SKM-1 treated with dmso at 0.1 percent for 144 hours (cell line): ENCODE measurements around the gene CDKL2.
"Not testable (repeated sequence)": the region's sequence is repeated elsewhere in the genome, so short reads cannot be mapped to it uniquely, and the experiment has no call there.

Source experiments
- DNase-seq: peaks from one replicate; lab custom pipeline; 2025; ENCODE audit not compliant: unreplicated experiment; lab: John Stamatoyannopoulos, UW

The CDKL2 gene

DNA sequence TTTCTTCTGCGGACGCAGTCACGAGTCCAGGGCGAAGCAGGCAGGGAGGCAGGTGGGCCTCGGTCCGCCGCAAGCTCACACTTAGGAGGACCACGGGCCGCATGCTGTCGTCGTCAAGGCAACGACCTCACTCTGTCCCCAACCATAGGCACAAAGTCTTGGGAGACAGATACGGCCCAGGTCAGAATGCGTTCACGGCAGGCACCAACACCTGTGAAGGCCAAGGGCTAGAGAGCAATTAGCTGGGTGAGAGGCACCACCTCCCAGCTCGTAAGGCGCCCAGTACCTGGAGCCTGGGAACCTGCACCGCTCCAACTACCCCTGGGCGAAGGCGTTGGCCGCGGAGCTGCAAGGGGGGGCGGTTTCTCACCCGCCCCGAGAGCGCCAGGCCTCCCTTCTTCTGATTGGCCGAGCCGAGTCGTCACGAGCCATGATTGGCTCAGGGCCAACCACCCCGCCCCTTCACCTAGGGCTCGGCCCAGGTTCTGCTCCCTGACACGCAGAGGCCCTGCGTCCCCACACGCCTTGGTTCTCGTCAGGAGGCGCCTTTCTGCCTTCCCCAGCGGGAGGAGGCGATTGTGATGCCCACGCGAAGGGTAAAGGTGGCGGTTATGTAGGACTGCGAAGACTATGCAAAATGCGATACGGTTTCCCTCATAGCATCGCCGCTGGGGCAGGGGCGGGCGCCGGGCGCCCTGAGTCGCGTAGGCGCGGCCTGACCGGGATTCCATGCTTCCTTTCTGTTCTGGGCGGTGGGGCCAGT is at the start of gene CDKL2:
TSS of gene CDKL2 (minus strand) at position 355 of the 763 bp plus-strand sequence. CDS start 4,540 bp downstream, outside the sequence.
- no peak for DNase-seq

DNA sequence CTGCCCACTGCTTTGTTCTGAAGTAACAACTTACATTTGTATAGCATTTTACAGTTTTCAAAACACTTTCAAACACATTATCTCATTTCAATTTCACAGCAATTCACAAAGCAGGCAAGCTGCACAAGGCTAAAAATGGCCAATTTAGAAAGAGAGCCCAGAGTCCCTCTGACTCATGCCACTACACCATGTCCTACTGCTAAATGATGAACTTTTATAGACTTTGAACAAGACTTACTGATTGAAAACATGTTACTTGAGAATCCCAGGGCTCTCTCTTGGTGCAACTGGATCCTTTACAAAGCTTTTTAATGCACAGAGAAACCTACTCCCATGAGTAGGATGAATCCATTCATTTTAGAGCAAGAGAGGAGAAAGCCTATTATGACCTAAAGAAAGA is 48.6 kb upstream of the CDKL2 start:
- DNase-seq: no peak

DNA sequence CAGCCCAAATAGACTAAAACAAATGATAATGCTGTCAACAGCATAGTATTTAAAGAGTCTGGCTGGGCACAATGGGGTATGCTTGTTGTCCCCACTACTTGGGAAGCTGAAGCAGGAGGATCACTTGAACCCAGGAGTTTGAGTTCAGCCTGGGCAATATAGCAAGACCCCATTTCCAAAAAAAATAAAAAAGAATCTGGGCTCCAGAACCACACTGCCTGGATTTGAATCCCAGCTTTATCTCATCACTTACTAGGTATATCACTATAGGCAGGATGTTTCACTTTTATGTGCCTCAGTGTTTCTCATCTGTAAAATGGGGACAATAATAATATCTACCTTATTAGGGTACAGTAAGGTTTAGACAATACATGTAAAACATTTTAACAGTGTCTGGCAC is 48.1 kb upstream of the CDKL2 start:
- no peak for DNase-seq

GRCh38 chr4:75675004-75675531 is 44.7 kb upstream of the CDKL2 start:
- no peak for DNase-seq

DNA sequence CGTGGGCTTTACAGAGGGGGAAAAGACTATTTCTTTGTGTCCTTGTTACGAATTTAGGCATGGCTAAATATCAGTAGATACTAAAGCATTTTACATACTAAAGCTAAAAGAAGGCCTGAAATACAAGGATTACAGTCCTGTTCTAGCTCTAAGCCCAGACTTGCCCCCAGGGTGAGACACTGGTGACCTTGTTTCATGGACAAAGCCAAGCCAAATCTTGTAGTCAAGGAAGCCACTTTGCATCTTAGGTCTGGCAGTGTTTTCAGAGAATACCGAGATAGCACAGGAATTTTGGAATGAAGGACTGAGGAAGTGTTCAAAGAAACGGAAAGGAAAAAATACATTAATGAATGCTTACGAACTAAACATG is 43.6 kb upstream of the CDKL2 start:
- no peak for DNase-seq

DNA sequence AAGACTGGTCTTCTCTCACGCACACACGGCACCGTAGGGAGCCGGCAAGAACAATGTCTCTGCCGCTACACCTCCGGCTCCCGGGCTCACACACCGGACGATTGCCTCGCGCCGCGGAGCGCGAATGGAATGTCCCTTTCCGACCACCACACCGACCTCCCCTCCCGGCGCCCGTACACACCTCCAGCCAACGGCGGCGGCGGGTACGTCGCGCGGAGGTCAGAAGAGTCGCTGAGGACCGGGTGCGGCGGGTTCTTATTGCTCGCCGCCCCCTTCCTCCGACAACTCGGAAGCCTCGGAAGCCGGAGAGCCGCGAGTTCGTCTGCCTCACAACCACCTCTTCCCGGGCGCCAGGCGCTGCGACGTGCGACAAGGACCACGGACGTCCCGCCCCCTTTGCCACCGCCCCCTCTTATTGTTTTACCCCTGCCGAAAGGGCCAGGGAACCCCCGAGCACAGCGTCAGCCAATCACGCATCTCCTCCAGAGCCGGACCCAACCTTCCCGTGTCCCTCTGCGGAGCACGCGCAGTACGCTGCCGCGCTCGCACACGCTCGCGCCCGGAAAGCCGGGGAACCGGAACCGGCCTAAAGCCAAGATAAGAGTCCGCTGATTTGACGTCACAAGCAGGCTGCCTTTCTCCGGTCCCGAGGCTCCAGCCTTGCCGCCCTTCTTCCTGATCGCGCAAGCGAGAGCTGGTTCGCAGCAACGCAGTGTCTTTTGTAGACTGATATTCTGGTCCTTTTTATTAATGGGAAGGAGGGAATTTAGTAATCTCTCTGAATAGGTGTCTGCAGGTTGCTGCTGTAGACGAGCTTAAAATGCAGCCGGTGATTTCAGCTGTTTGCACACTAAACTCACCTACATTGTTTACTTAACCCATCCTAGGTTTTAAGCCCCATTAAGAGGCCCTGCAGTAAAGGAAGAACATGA is 43.0 kb upstream of the CDKL2 start, which contains the start of gene G3BP2:
TSS of gene G3BP2 (minus strand) at position 385 of the 932 bp plus-strand sequence. CDS start 11,386 bp downstream, outside the sequence.
- DNase-seq: peak; percentile 96

- DNase-seq: peak; percentile 36
These were observed 42.2 kb upstream of the CDKL2 start for GRCh38 chr4:75672461-75673026.

- DNase-seq: no peak
These were observed 41.6 kb upstream of the CDKL2 start for GRCh38 chr4:75671802-75672421.

GRCh38 chr4:75668596-75668995 is 38.3 kb upstream of the CDKL2 start:
- DNase-seq: no peak

- DNase-seq: not testable (repeated sequence)
These were observed 37.3 kb upstream of the CDKL2 start for GRCh38 chr4:75667636-75668035.

DNA sequence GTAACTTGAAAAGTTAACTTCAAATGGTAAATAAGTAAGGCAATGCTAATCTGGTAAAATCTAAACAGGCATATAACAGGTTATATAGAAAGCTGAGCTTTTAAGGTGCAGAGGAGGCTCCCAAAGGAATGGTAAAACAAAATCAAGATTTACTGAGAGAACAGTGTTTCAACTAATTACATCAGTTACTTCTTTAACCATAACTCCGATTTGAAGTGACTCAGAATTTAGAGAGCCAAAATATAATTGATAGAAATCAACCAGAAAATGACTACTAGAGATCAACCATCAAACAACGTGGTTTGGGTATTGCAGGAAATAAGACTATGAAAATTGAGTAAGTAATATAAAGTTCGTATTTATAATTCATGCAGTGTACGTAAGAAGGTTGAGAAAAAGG is 36.0 kb upstream of the CDKL2 start:
- no peak for DNase-seq

DNA sequence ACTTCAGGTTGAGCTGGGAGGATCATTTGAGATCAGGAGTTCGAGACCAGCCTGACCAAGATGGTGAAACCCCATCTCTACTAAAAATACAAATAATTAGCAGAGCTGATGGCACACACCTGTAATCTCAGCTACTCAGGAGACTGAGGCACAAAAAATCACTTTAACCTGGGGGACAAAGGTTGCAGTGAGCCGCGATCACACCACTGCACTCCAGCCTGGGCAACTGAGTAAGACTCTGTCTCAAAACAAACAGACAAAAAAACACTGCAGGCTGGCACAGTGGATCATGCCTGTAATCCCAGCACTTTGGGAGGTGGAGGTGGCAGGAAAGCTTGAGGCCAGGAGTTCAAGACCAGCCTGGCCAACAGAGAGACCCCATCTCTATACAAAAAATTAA is 34.3 kb upstream of the CDKL2 start:
- not testable (repeated sequence) for DNase-seq

- no peak for DNase-seq
These were observed 32.3 kb upstream of the CDKL2 start for GRCh38 chr4:75662626-75663025.

GRCh38 chr4:75660491-75660890 is 30.2 kb upstream of the CDKL2 start:
- no peak for DNase-seq

DNA sequence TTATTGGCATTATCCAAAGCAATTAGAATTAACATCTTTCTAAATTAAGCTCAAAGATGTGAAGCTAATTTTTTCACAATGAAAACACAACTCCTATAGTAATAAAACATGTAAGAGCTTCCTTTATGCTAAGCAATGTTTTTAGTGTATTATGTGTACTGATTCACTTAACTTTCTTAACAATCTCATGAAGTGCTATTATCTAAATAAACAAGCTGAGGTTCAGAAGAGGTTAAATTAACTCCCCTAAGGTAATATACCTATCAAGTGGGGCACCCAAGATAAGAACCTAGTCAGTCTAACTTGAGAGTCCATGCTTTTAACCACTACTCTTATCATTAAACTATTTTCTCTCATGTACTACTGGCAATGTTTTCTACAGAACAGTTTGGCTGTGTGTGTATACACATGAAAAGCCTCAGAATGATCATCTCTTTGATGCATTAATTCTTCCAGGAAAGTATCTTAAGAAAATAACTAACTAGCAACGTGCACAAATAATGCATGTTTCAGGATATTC is 29.2 kb upstream of the CDKL2 start:
- no peak for DNase-seq

DNA sequence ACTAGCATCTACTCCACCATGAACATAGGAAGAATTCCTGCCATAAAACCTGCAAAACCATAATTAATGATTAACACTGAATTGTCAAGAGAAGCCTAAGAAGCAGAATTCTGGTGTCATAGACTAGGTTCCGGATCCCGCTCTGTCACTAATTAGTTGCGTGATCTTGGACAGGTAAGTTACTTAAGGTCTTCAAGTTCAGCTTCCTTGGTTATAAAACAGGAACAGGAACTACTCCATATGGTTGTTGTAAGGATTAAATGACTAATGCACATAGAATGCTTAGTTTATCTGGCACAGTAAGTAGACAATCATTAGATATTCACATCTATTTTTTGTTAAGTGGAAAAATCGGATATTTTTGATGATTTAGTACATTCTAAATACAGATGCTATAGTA is 28.5 kb upstream of the CDKL2 start:
- DNase-seq: no peak

DNA sequence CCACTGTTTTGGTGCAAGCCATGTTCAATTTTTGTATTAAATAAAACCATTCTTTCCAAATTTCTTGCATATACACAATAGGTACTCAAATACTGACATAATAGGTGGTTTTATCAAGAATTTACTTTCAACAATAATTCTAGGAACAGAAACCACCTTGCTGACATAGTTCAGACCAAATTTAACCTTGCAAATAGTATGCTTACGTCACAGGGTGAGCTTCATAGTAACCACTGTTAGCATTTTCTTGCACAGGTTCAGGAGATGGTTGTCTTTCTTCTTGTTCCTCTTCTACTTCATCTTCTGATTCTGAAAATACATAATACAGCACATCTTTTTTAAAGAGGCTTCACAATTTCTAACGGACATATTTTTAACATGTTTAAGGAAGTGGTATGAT is 25.2 kb upstream of the CDKL2 start:
- DNase-seq: no peak

- DNase-seq: no peak
These were observed 24.6 kb upstream of the CDKL2 start for GRCh38 chr4:75654905-75655304.

GRCh38 chr4:75653845-75654503 is 23.6 kb upstream of the CDKL2 start:
- DNase-seq: no peak

GRCh38 chr4:75644095-75644494 is 13.8 kb upstream of the CDKL2 start:
- no peak for DNase-seq
